GM19324 (cell line): ENCODE data around the gene ABHD1.
"Not testable (repeated sequence)": the region's sequence is repeated elsewhere in the genome, so short reads cannot be mapped to it uniquely, and the experiment has no call there.

Source experiments
- ATAC-seq: cut with Tn5 transposase; IDR thresholded peaks from one replicate; pipeline ENCODE4 v1.9.1; 2021; ENCODE audit warnings: mild to moderate bottlenecking, moderate library complexity; ENCODE audit not compliant: unreplicated experiment, low FRiP score

Gene ABHD1

GRCh38 chr2:27108221-27108620 is 15.4 kb upstream of the ABHD1 start:
- no peak for ATAC-seq

DNA sequence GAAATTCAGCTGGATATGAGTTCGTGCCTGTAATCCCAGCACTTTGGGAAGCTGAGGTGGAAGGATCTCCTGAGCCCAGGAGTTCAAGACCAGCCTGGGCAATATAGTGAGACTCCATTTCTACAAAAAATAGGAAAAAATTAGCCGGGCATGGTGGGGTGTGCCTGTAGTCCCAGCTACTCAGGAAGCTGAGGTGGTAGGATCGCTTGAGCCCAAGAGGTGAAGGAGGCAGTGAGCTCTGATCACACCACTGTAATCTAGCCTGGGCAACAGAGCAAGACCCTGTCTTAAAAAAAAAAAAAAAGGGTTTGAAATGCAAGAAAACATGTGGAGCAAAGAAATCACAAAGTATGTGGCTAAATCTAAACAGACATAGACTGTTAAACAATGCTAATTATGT is 14.5 kb upstream of the ABHD1 start:
- ATAC-seq, result no peak

- ATAC-seq, result not testable (repeated sequence)
Observed at GRCh38 chr2:27110603-27111352, 12.8 kb upstream of the ABHD1 start.

GRCh38 chr2:27111392-27112078 is 12.1 kb upstream of the ABHD1 start:
- not testable (repeated sequence) for ATAC-seq

- ATAC-seq, result no peak
Observed at GRCh38 chr2:27115519-27115918, 8.1 kb upstream of the ABHD1 start.

DNA sequence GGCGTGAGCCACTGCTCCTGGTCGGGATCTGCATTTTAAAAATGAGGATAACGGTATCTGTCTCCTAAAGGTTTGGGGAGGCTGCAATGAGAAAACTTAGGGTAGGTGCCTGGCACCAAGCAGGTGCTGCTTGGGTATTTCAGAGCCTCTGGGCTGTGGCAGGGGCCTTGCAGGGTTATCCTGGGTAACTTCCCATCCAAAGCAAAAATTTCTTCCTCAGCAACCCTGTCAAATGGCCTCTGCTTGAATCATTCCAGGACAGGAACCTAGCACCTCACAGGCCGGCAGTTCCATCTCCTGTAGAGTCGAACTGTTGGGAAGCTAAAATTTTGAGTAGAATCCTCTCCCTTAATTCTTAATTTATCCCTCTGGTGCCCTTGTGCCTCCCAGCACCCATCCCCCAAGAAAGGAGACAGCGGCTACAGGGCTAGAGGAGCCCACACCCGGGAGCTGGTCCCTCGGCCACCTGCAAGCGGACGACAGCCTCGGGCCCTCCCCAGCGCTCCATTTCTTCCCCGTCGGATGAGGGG is 5.6 kb upstream of the ABHD1 start:
- no peak for ATAC-seq

DNA sequence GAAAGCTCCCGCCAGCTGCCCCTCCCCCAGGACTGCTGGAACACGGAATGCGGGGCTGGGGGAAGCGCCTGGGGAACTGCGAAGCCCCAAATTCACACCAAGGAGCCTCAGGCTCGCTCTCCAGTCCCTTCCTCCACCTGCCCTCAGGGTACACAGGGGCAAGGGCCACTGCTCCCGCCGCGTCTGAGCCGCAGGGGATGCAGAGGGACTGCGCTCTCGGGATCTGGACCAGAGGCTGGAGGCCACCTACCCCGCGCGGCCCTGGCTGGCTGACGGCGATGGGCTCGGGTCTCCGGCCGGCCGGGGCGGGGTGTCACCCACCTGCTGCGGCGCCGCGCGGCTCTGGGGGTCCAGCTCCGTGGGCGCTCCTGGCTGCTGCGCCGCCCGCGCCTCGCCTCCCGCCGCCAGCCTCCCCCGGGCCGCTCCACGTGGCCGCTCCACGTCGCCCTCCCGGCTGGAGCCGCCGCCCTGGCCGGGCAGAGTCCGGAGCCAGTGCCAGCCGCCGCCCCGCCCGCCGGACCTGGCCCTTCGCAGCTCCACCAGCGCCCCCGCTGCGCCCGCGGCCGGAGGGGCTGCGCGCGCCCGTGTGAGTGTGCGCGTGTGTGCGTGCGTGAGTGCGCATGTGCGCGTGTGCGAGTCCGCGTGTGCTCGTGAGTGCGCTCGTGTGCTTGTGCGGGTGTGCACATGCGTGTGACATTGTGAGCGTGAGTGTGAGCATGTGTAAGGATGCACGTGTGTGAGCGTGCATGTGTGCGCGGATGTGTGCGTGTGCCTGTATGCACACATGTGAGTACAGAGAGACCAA is 4.9 kb upstream of the ABHD1 start, which contains the start of gene CGREF1:
Gene CGREF1 (minus strand): TSS at position 604 of the 805 bp plus-strand sequence. CDS start 14,762 bp downstream, outside the sequence.
- no peak for ATAC-seq

GRCh38 chr2:27119330-27119670 is 4.3 kb upstream of the ABHD1 start:
- ATAC-seq, result not testable (repeated sequence)

DNA sequence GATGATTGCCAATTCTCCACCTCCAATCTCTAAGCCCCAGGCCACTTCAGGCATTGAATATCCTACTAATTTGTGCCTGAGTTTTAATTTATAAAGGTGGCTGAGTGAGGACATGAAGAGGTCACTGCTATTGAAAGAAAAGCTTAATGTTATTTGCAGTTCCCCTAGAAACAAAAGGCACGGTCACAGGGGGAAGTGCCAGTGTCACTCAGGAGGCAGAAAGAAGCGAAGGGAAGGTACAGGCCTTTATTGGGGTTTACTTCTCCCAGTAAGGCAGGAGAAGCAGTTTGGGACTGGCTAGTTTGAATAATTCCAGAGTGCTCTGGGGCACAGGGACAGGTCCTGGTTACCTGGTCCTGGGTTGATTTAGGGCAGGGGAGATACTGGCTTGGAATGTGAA is 1.7 kb upstream of the ABHD1 start:
- no peak for ATAC-seq

DNA sequence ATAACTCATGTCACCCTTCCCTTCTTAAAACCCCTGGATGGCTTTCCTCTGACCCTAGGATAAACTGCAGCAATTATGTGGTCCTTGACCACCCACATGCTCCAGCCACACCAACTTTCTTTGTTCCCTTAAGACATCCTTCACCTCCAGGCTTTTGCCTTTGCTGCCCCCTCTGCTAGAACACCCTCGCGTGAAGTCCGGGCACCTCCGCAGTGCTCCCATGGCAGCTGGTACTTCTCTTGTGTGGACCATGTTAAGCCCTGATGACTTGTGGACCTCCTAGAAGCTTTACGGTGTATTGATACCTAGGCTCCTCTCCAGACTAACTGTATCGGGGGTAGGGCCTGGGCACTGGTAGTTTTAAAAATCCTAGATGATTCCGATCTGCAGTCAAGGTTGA is 824 bp upstream of the ABHD1 start:
- ATAC-seq, result no peak

- ATAC-seq, result no peak
Observed at GRCh38 chr2:27125104-27125503, 1.5 kb downstream of the ABHD1 start.

- no peak for ATAC-seq
Observed at GRCh38 chr2:27126252-27126710, 2.7 kb downstream of the ABHD1 start.

DNA sequence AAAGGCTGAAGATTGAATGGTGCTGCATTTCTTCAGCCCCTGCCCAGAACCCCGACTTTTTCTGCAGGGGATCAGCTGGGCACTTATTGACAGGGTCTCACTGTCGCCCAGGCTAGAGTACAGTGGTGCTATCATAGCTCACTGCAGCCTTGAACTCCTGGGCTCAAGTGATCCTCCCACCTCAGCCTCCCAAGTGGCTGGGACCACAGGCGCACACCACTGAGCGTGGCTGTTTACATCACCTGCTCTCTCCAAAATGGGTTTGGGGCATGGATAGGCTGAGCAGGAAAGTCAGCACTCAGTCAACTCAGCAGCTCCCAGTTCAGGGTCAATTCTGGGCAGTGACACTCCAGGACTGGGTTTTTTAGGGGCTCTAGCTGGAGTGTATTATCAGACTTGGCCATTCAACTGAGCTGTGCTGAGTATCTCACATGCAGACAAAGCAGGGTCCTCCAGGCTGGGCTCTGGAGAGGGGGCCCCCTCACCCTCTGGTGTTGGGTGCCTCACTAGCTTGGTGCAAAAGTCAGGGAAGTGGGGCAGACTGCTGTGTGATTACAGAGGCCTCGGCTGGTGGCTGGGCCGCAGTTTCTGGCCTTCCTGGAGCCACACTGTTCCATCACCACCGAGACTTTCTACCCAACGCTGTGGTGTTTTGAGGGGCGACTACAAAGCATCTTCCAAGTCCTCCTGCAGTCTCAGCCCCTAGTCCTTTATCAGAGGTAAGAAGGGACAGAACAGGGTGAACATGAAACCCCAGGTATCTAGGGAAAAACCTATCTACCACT is 4.5 kb downstream of the ABHD1 start:
- ATAC-seq, result no peak

- ATAC-seq, result no peak
Observed at GRCh38 chr2:27128668-27129571, 5.3 kb downstream of the ABHD1 start.

DNA sequence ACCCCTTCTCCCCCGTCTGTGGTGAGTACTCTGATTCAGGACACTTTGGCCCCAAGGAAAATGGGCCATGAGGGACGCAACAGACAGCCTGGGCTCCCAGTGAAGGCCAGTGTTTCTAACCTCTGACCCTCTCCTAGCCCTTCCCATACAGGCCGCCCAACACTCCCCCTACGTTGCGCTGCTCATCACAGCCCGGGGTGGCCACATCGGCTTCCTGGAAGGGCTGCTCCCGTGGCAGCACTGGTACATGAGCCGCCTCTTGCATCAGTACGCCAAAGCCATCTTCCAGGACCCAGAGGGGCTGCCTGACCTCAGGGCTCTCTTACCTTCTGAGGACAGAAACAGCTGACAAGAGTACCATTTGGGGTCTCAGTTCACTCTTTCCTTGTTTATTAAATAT is 6.8 kb downstream of the ABHD1 start:
- ATAC-seq, result no peak

DNA sequence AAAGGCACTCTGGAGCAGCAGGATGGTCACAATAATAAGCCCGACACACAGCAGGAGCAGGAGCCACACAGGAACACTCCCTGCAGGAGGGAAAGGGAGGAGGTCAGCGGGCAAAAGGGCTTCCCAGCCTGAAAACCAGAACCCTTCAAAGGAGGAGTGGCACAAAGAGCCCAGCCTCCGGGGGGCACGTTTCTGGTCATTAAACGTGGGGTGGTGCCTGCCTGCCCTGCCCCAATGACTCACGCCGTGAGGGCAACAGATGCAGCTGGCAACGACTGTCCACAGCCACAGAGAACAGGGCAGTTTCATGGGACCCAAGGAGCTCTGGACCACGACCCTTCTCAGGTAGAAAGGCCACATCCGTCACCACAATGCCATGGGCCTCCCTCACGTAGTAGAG is 7.8 kb downstream of the ABHD1 start:
- no peak for ATAC-seq

DNA sequence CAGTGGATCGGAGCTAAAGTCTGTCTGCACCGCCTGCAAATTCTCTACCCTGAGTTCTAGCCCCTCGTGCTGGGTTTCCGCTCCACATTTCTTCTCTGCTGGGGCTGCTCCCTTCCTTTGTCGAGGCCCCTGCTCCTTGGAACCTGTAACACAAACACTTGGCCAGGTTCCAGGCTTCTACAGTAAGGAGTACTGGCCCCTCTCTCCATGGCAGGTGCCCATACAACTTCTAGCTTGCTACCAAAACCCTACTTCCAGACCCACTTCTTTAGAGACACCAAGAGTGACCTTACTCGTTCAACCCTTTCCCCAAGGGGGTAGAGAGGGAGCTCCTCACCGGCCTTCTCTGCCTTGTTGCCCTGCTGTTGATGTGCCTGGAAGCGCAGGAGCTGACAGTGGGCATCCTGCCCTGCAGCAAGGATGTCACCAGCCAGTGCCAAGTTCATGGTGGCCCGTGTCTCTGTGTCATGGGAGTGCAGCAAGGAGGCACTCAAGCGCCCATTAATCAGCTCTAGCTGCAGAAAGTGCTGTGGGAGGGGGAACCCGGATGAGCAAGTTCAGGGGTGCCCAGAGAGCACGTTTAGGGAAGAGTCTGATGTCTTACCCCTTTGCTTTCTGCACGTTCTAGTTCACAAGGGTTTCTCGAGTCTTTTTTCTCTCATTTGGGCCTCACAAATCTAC is 9.7 kb downstream of the ABHD1 start:
- no peak for ATAC-seq

DNA sequence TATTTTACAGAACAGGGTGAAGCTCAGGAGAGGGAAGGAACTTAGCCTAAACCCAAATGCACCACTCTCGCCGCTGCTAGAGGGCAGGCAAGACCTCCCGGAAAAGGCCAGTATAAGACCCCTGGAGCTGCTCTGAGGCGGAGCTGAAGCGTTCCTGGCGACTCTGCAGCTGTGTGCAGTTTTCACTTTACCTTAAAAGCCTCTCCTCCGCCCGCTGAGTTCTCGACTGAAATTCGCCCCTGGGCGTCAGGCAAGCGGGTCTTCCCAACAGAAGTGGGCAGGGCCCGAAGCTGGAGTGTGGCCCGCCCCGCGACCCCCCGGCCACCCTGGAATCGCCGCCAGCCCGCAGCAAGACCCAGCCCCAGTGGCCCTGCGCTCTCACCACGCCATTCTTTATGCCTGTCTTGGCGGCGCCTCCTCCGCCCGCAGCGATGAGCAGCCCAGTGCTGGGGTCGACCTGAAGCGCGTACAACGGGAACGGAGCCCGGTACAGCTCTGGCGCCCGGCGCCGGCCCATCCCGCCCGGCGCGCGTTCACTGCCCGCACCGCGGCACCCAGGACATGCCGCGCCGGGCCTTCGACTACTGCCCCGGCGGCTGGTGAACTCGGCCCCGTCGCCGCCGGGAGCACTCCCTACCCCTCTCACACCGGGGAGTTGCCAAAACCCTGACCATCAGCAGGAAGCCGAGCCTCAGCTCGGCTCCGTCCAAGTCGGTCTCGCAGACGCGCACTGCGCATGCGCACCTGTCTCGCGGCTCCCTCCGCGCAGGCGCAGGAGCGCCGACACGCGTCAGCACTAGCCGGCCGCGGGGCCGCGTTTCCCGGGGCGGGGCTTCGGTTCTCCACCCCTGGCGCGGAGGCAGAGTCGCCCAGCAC is 10.5 kb downstream of the ABHD1 start, which contains the start of gene PREB:
Gene PREB (minus strand): TSS at position 732 of the 876 bp plus-strand sequence. CDS start 215 bp downstream, at position 517.
- peak; percentile 89 for ATAC-seq
